GM18505 (cell line): ENCODE measurements around the gene GALNT9.
"Not testable (repeated sequence)": the region's sequence is repeated elsewhere in the genome, so short reads cannot be mapped to it uniquely, and the experiment has no call there.

Experiments
- ATAC-seq: cut with Tn5 transposase; IDR thresholded peaks from one replicate; pipeline ENCODE4 v1.9.1; 2021; ENCODE audit not compliant: unreplicated experiment
- POLR2A ChIP-seq: IDR thresholded peaks from 4 replicates; pipeline ENCODE4 v1.6.1; 2011; ENCODE audit warnings: borderline replicate concordance; ENCODE audit not compliant: insufficient read depth, insufficient read length; ENCODE audit errors: extremely low read depth

Gene GALNT9

GRCh38 chr12:132204063-132204792 is 125.2 kb downstream of the GALNT9 start:
- no peak for ATAC-seq
- TF ChIP-seq POLR2A, result no peak

- no peak for ATAC-seq
- no peak for TF ChIP-seq POLR2A
Observed at GRCh38 chr12:132202929-132203721, 126.3 kb downstream of the GALNT9 start.

- TF ChIP-seq POLR2A, result no peak
- ATAC-seq, result no peak
Observed at GRCh38 chr12:132201391-132202120, 127.8 kb downstream of the GALNT9 start.

- no peak for ATAC-seq
- TF ChIP-seq POLR2A, result no peak
Observed at GRCh38 chr12:132200800-132201199, 128.6 kb downstream of the GALNT9 start.

- ATAC-seq, result no peak
- no peak for TF ChIP-seq POLR2A
Observed at GRCh38 chr12:132199526-132200319, 129.7 kb downstream of the GALNT9 start.

GRCh38 chr12:132199101-132199500 is 130.3 kb downstream of the GALNT9 start:
- TF ChIP-seq POLR2A, result no peak

GRCh38 chr12:132197581-132198354 is 131.6 kb downstream of the GALNT9 start:
- no peak for ATAC-seq
- TF ChIP-seq POLR2A, result no peak

More at GRCh38 chr12:132199101-132199500, 130.3 kb downstream of the GALNT9 start:
- ATAC-seq, result no peak

- TF ChIP-seq POLR2A, result no peak
- ATAC-seq, result no peak
Observed at GRCh38 chr12:132196873-132197390, 132.5 kb downstream of the GALNT9 start.

GRCh38 chr12:132196038-132196872 is 133.1 kb downstream of the GALNT9 start:
- no peak for ATAC-seq
- TF ChIP-seq POLR2A, result no peak

GRCh38 chr12:132195242-132195641 is 134.1 kb downstream of the GALNT9 start:
- ATAC-seq, result not testable (repeated sequence)

GRCh38 chr12:132194556-132194955 is 134.8 kb downstream of the GALNT9 start:
- no peak for TF ChIP-seq POLR2A
- no peak for ATAC-seq

- ATAC-seq, result no peak
- TF ChIP-seq POLR2A, result no peak
Observed at GRCh38 chr12:132194056-132194455, 135.3 kb downstream of the GALNT9 start.
